Gastroesophageal sphincter (tissue), 4 donors: ENCODE data around the gene ZDHHC13. TPM values are rescaled to one million over a fixed set of nuclear protein-coding genes. Genes with fewer than 3 reads are reported as not detected.

Experiments used
- ATAC-seq: fragments of 150-250 bp; one replicate; pipeline ENCODE4 v1.9.1; 2016; ENCODE audit warnings: mild to moderate bottlenecking, moderate library complexity
- H3K27ac ChIP-seq, 4 donors: fragments of 200-600 bp; sonication (generic) in 3 of 4; 1 replicate in 3 of 4; 2 replicates in 1 of 4; pipeline ENCODE4 v1.5.1; 2016 to 2019
- H3K27me3 ChIP-seq: fragments of 200-600 bp; sonication (generic); one replicate; pipeline ENCODE4 v1.5.1; 2019
- H3K36me3 ChIP-seq, 2 donors: fragments of 200-600 bp; sonication (generic); one replicate each; pipeline ENCODE4 v1.5.1; 2019; ENCODE audit warnings: control low read depth in 1 of 2
- H3K4me1 ChIP-seq, 3 donors: fragments of 200-600 bp; sonication (generic); 1 replicate in 2 of 3; 2 replicates in 1 of 3; pipeline ENCODE4 v1.5.1; 2016 to 2019; ENCODE audit warnings: control low read depth in 2 of 3
- H3K4me3 ChIP-seq, 2 donors: fragments of 200-600 bp; sonication (generic); one replicate each; pipeline ENCODE4 v1.5.1; 2019; ENCODE audit warnings: mild to moderate bottlenecking in 1 of 2, moderate library complexity in 1 of 2
- H3K9me3 ChIP-seq, 3 donors: fragments of 200-600 bp; sonication (generic); one replicate each; pipeline ENCODE4 v1.5.1; 2017 to 2019; ENCODE audit warnings: control low read depth in 2 of 3
- CTCF ChIP-seq, 4 experiments: fragments of 200-600 bp in 2 of 4; fragments of 450-650 bp in 2 of 4; sonication (generic) in 1 of 4; IDR thresholded peaks; one replicate each; pipeline ENCODE4 v1.5.1; 2017 to 2019; ENCODE audit warnings: antibody characterized with exemption in 4 of 4, mild to moderate bottlenecking in 2 of 4, moderate library complexity in 2 of 4
- EP300 ChIP-seq: sonication (generic); formaldehyde crosslinking; IDR thresholded peaks from one replicate; pipeline ENCODE4 v1.6.1; 2017; ENCODE audit warnings: antibody characterized with exemption, mild to moderate bottlenecking
- POLR2A ChIP-seq, 2 donors: fragments of 450-650 bp; IDR thresholded peaks; one replicate each; pipeline ENCODE4 v1.6.1; 2017; ENCODE audit warnings: antibody characterized with exemption in 2 of 2, mild to moderate bottlenecking in 2 of 2, moderate library complexity in 1 of 2
- POLR2AphosphoS5 ChIP-seq: sonication (generic); formaldehyde crosslinking; IDR thresholded peaks from one replicate; pipeline ENCODE4 v1.6.1; 2017; ENCODE audit warnings: antibody characterized with exemption
- WGBS, 2 donors: methylation state at CpG; one replicate each; pipeline ENCODE4 v1.1.5; 2018; ENCODE audit warnings: low coverage in 1 of 2; 5-methylcytosine and 5-hydroxymethylcytosine counted together
- total RNA-seq, 4 donors: library from RNA; depleted of rRNA; stranded (reverse); fragments of >200 nt; gene quantifications; one replicate each; pipeline ENCODE4 v1.1.0, GENCODE V29; 2016

Gene ZDHHC13
- total RNA-seq, 4 donors from 2014 or later, result 4.8 to 16.9 (median 6.6) TPM

GRCh38 chr11:19218786-19219460 is 102.0 kb downstream of the ZDHHC13 start:
- no peaks in the 10 kb centered on the region for H3K4me1 ChIP-seq
- H3K36me3 ChIP-seq, result no peaks in the 10 kb centered on the region
- 79 to 81% methylated on average over 6 to 14 of the region's 15 CpGs for WGBS, 2 donors
- H3K4me3 ChIP-seq, result no peak overlapping the region
- no peak for TF ChIP-seq EP300
- TF ChIP-seq POLR2A (IDR thresholded peaks at IDR 0.05), result no peak
- TF ChIP-seq CTCF (IDR thresholded peaks at IDR 0.05), result no peak
- no peak for TF ChIP-seq POLR2AphosphoS5
- ATAC-seq, result no peak
- no peaks in the 10 kb centered on the region for H3K27me3 ChIP-seq
- H3K27ac ChIP-seq, result no peak overlapping the region
- H3K9me3 ChIP-seq, result peaks cover 0 to 10% (median 0%) of the 10 kb centered on the region in 3 donors

- Histone ChIP-seq H3K36me3 (no peaks in the 10 kb centered on the region), H3K27ac (no peak overlapping the region), H3K27me3 (peaks cover 6% of the 10 kb centered on the region), H3K4me3 (no peak overlapping the region), H3K9me3 (peaks cover 0 to 10% (median 0%) of the 10 kb centered on the region in 3 donors), H3K4me1 (no peaks in the 10 kb centered on the region)
- TF ChIP-seq EP300, result no peak
- TF ChIP-seq POLR2AphosphoS5, result no peak
- TF ChIP-seq POLR2A (IDR thresholded peaks at IDR 0.05), result no peak
- no peak for TF ChIP-seq CTCF (IDR thresholded peaks at IDR 0.05)
- WGBS, 2 donors, result 48 to 71% methylated on average over 1 to 2 of the region's 3 CpGs
- ATAC-seq, result no peak
Measured at GRCh38 chr11:19220903-19221724, 104.1 kb downstream of the ZDHHC13 start.

GRCh38 chr11:19225123-19225522 is 108.2 kb downstream of the ZDHHC13 start:
- H3K36me3 ChIP-seq, result no peaks in the 10 kb centered on the region
- ATAC-seq, result no peak
- peaks cover 0 to 10% (median 0%) of the 10 kb centered on the region in 3 donors for H3K9me3 ChIP-seq
- no peak overlapping the region for H3K4me3 ChIP-seq
- H3K4me1 ChIP-seq, result no peaks in the 10 kb centered on the region
- WGBS, 2 donors, result 90 to 95% methylated on average over 2 to 4 of the region's 6 CpGs
- no peak for TF ChIP-seq CTCF (IDR thresholded peaks at IDR 0.05)
- TF ChIP-seq EP300, result no peak
- TF ChIP-seq POLR2A (IDR thresholded peaks at IDR 0.05), result no peak
- no peak for TF ChIP-seq POLR2AphosphoS5
- H3K27ac ChIP-seq, result no peak overlapping the region
- peaks cover 6% of the 10 kb centered on the region for H3K27me3 ChIP-seq

- Histone ChIP-seq H3K4me1 (no peaks in the 10 kb centered on the region), H3K27me3 (peaks cover 6% of the 10 kb centered on the region), H3K36me3 (no peaks in the 10 kb centered on the region), H3K4me3 (no peak overlapping the region), H3K27ac (no peak overlapping the region), H3K9me3 (peaks cover 0 to 10% (median 0%) of the 10 kb centered on the region in 3 donors)
- no peak for ATAC-seq
- TF ChIP-seq EP300 (no peak), CTCF (IDR thresholded peaks at IDR 0.05) (no peak), POLR2AphosphoS5 (no peak), POLR2A (IDR thresholded peaks at IDR 0.05) (no peak)
- WGBS, 2 donors, result 81 to 89% methylated on average over 3 of the region's 3 CpGs
Measured at GRCh38 chr11:19225581-19225980, 108.6 kb downstream of the ZDHHC13 start.

Other genes starting within 250 kb of the ZDHHC13 start
- not detected for gene MRGPRX1, start 177.8 kb upstream of the ZDHHC13 start, total RNA-seq
- gene MRGPRX2, start 56.5 kb upstream of the ZDHHC13 start, total RNA-seq, result under 1 TPM in 1 of 4 donors, not detected in 3; 0.67 TPM
- gene CSRP3, start 84.8 kb downstream of the ZDHHC13 start, total RNA-seq, result under 1 TPM in 1 of 4 donors, not detected in 3; 0.19 TPM
- gene E2F8, start 123.8 kb downstream of the ZDHHC13 start, total RNA-seq, result under 1 TPM in 1 of 4 donors, not detected in 3; 0.07 TPM